WTC11 (cell line): ENCODE data around the gene HOXB6. TPM values are rescaled to one million over a fixed set of nuclear protein-coding genes. Genes with fewer than 3 reads are reported as not detected.

ENCODE experiments used
- ATAC-seq: fragments of 200-7000 bp; cut with Tn5 transposase; 2 replicates; pipeline ENCODE4 v1.10.0; 2021; ENCODE audit warnings: mild to moderate bottlenecking, moderate library complexity
- CTCF ChIA-PET: fragments of 300-600 bp; sonication (Branson Sonifier 250); formaldehyde crosslinking; loops from one replicate; lab custom pipeline; 2021; ENCODE audit warnings: antibody characterized with exemption; lab: Charles Lee
- POLR2A ChIA-PET: fragments of 350-600 bp; sonication (Branson Sonifier 250); formaldehyde crosslinking; loops from one replicate; lab custom pipeline; 2021; ENCODE audit warnings: antibody characterized with exemption; lab: Charles Lee
- DNase-seq: peaks from one replicate; pipeline ENCODE4 v3.0.0; 2021; ENCODE audit warnings: low spot score
- H3K27ac Mint-ChIP-seq: 2 replicates; pipeline ENCODE4 v1.8.0; 2021; ENCODE audit warnings: mixed read lengths
- H3K27me3 Mint-ChIP-seq: 2 replicates; pipeline ENCODE4 v1.8.0; 2021; ENCODE audit warnings: low read depth, mild to moderate bottlenecking, moderate library complexity, mixed read lengths
- H3K36me3 Mint-ChIP-seq: 2 replicates; pipeline ENCODE4 v1.8.0; 2021; ENCODE audit warnings: mixed read lengths
- H3K4me1 Mint-ChIP-seq: 2 replicates; pipeline ENCODE4 v1.8.0; 2022; ENCODE audit warnings: mixed read lengths
- H3K4me3 Mint-ChIP-seq: 2 replicates; pipeline ENCODE4 v1.8.0; 2021; ENCODE audit warnings: mild to moderate bottlenecking, moderate library complexity, mixed read lengths
- H3K9me3 Mint-ChIP-seq: 2 replicates; pipeline ENCODE4 v1.8.0; 2021; ENCODE audit warnings: mixed read lengths
- FOXK1 ChIP-seq: sonication (generic); formaldehyde crosslinking; IDR thresholded peaks from 2 replicates; pipeline ENCODE4 v1.8.0; 2022; ENCODE audit warnings: mild to moderate bottlenecking, moderate library complexity, missing genetic modification reagents
- GABPB1 ChIP-seq: sonication (generic); formaldehyde crosslinking; IDR thresholded peaks from 2 replicates; pipeline ENCODE4 v1.8.1; 2023; ENCODE audit warnings: mild to moderate bottlenecking, missing genetic modification reagents
- GRHL2 ChIP-seq: fragments of 250-450 bp; sonication (Bioruptor Pico); IDR thresholded peaks from 2 replicates; pipeline ENCODE4 v1.8.0; 2022; ENCODE audit warnings: mild to moderate bottlenecking, moderate library complexity; ENCODE audit not compliant: insufficient replicate concordance, severe bottlenecking
- MXD4 ChIP-seq: fragments of 250-450 bp; sonication (Bioruptor Pico); IDR thresholded peaks from 2 replicates; pipeline ENCODE4 v1.8.0; 2021; ENCODE audit warnings: mild to moderate bottlenecking, moderate library complexity, borderline replicate concordance
- NR2C2 ChIP-seq: sonication (generic); formaldehyde crosslinking; IDR thresholded peaks from 2 replicates; pipeline ENCODE4 v1.8.0; 2022; ENCODE audit warnings: mild to moderate bottlenecking, missing genetic modification reagents
- NR3C1 ChIP-seq: sonication (generic); formaldehyde crosslinking; conservative IDR thresholded peaks from 2 replicates; pipeline ENCODE4 v1.8.1; 2023; ENCODE audit warnings: low read depth, mild to moderate bottlenecking, missing genetic modification reagents
- RELA ChIP-seq: sonication (generic); formaldehyde crosslinking; IDR thresholded peaks from 2 replicates; pipeline ENCODE4 v1.8.1; 2022; ENCODE audit warnings: missing genetic modification reagents, mild to moderate bottlenecking, borderline replicate concordance
- SP1 ChIP-seq: sonication (generic); formaldehyde crosslinking; conservative IDR thresholded peaks from 2 replicates; pipeline ENCODE4 v1.8.1; 2022; ENCODE audit warnings: missing genetic modification reagents
- TEAD4 ChIP-seq: sonication (generic); formaldehyde crosslinking; IDR thresholded peaks from 2 replicates; pipeline ENCODE4 v1.8.0; 2022; ENCODE audit warnings: mild to moderate bottlenecking, missing genetic modification reagents
- TP53 ChIP-seq: sonication (generic); formaldehyde crosslinking; IDR thresholded peaks from 2 replicates; pipeline ENCODE4 v1.8.1; 2023; ENCODE audit warnings: mild to moderate bottlenecking, missing genetic modification reagents
- ZBTB21 ChIP-seq: sonication (generic); formaldehyde crosslinking; IDR thresholded peaks from 2 replicates; pipeline ENCODE4 v1.8.1; 2023; ENCODE audit warnings: mild to moderate bottlenecking, missing genetic modification reagents, borderline replicate concordance
- ZNF219 ChIP-seq: sonication (generic); formaldehyde crosslinking; IDR thresholded peaks from 2 replicates; pipeline ENCODE4 v1.8.0; 2023; ENCODE audit warnings: missing genetic modification reagents, mild to moderate bottlenecking, borderline replicate concordance
- ZNF416 ChIP-seq: fragments of 250-450 bp; sonication (Bioruptor Pico); IDR thresholded peaks from 2 replicates; pipeline ENCODE4 v1.9.0; 2021; ENCODE audit warnings: mild to moderate bottlenecking, inconsistent platforms
- ZNF671 ChIP-seq: fragments of 250-450 bp; sonication (Bioruptor Pico); IDR thresholded peaks from 2 replicates; pipeline ENCODE4 v1.8.0; 2021; ENCODE audit warnings: mild to moderate bottlenecking
- total RNA-seq: library from RNA; stranded (reverse); gene quantifications from 3 replicates; pipeline ENCODE4 v1.2.3, GENCODE V29; 2021
- TF ChIP-seq, protein P1 (sequence below): sonication (generic); formaldehyde crosslinking; IDR thresholded peaks from 2 replicates; pipeline ENCODE4 v1.8.1; 2022; ENCODE audit warnings: missing genetic modification reagents, borderline replicate concordance
- TF ChIP-seq, protein P2 (sequence below): sonication (generic); formaldehyde crosslinking; IDR thresholded peaks from 2 replicates; pipeline ENCODE4 v1.8.1; 2022; ENCODE audit warnings: low read depth, mild to moderate bottlenecking, moderate library complexity, missing genetic modification reagents, borderline replicate concordance
- TF ChIP-seq, protein P3 (sequence below): sonication (generic); formaldehyde crosslinking; IDR thresholded peaks from 2 replicates; pipeline ENCODE4 v1.8.1; 2023; ENCODE audit warnings: mild to moderate bottlenecking, missing genetic modification reagents, moderate library complexity
- TF ChIP-seq, protein P4 (sequence below): sonication (generic); formaldehyde crosslinking; IDR thresholded peaks from 2 replicates; pipeline ENCODE4 v1.8.1; 2023; ENCODE audit warnings: mild to moderate bottlenecking, moderate library complexity, missing genetic modification reagents
- TF ChIP-seq, protein P5 (sequence below): fragments of 250-450 bp; sonication (Bioruptor Pico); IDR thresholded peaks from 2 replicates; pipeline ENCODE4 v1.9.0; 2021; ENCODE audit warnings: mild to moderate bottlenecking

The HOXB6 gene
- total RNA-seq, 1 experiment from 2014 or later: not detected

DNA sequence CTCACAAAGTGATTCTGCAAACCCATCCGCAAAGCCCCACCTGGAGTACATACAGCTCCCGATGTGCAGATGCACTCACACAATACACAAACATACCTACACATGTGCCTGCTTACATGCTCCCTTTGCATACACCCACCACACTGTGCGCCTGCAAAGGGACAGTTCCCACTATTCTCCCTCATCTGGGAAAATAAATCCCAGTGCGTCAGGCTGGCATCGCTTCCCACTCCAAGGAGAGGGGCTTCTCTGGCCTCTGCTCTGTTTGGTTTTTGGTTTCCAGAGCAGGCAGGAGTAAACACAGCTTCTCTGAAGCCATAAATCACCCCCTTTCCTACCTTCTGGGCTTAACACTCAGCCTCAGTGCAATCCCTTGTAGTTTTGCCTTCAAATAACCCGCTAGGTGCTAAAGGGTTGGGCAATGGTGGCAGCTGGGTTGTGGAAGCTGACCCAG, 41.4 kb downstream of the HOXB6 start (continued):
- TF ChIP-seq, protein P1, sequence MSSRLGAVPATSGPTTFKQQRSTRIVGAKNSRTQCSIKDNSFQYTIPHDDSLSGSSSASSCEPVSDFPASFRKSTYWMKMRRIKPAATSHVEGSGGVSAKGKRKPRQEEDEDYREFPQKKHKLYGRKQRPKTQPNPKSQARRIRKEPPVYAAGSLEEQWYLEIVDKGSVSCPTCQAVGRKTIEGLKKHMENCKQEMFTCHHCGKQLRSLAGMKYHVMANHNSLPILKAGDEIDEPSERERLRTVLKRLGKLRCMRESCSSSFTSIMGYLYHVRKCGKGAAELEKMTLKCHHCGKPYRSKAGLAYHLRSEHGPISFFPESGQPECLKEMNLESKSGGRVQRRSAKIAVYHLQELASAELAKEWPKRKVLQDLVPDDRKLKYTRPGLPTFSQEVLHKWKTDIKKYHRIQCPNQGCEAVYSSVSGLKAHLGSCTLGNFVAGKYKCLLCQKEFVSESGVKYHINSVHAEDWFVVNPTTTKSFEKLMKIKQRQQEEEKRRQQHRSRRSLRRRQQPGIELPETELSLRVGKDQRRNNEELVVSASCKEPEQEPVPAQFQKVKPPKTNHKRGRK (CRISPR knock-in tag): no peak
- TF ChIP-seq ZNF219 (CRISPR knock-in tag): no peak
- TF ChIP-seq, protein P2, sequence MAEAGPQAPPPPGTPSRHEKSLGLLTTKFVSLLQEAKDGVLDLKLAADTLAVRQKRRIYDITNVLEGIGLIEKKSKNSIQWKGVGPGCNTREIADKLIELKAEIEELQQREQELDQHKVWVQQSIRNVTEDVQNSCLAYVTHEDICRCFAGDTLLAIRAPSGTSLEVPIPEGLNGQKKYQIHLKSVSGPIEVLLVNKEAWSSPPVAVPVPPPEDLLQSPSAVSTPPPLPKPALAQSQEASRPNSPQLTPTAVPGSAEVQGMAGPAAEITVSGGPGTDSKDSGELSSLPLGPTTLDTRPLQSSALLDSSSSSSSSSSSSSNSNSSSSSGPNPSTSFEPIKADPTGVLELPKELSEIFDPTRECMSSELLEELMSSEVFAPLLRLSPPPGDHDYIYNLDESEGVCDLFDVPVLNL: no peak
- no peak for TF ChIP-seq GRHL2 (CRISPR knock-in tag)
- TF ChIP-seq, protein P3, sequence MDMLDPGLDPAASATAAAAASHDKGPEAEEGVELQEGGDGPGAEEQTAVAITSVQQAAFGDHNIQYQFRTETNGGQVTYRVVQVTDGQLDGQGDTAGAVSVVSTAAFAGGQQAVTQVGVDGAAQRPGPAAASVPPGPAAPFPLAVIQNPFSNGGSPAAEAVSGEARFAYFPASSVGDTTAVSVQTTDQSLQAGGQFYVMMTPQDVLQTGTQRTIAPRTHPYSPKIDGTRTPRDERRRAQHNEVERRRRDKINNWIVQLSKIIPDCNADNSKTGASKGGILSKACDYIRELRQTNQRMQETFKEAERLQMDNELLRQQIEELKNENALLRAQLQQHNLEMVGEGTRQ (CRISPR knock-in tag): no peak
- no peak for TF ChIP-seq SP1 (CRISPR knock-in tag)
- TF ChIP-seq, protein P4, sequence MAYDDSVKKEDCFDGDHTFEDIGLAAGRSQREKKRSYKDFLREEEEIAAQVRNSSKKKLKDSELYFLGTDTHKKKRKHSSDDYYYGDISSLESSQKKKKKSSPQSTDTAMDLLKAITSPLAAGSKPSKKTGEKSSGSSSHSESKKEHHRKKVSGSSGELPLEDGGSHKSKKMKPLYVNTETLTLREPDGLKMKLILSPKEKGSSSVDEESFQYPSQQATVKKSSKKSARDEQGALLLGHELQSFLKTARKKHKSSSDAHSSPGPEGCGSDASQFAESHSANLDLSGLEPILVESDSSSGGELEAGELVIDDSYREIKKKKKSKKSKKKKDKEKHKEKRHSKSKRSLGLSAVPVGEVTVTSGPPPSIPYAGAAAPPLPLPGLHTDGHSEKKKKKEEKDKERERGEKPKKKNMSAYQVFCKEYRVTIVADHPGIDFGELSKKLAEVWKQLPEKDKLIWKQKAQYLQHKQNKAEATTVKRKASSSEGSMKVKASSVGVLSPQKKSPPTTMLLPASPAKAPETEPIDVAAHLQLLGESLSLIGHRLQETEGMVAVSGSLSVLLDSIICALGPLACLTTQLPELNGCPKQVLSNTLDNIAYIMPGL (CRISPR knock-in tag): no peak

DNA sequence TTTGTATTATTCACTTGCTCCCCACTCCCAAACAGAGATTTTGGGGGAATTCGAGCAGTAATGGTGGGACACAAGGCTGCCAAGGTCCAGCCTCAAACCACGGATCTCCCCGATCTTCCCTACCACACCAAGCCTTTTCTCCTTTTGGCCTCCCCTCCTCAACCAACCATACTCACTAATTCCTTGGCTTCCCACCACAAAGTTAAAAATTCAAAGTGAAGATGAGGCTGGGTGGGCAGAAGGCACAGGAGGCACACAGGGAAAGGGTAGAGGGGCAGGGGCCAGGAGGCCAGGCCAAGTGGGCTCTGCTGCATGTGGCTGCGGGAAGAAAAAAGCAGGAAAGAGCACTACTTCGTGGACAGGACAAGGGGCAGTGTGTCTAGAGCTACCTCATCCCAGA, 41.9 kb downstream of the HOXB6 start:
- POLR2A ChIA-PET: interaction anchor here (0.8 kb wide), 1 partner anchor 8 kb away, joined by 3 read pairs; no protein-coding TSS in a partner anchor
- no peak for DNase-seq
- Mint-ChIP-seq H3K27ac (no peak overlapping the region), H3K27me3 (peaks cover 62% of the 10 kb centered on the region; the same call in 1 of the 2 replicates), H3K36me3 (no peaks in the 10 kb centered on the region), H3K4me3 (no peak overlapping the region), H3K9me3 (no peaks in the 10 kb centered on the region)
- CTCF ChIA-PET: interaction anchor here (0.7 to 2.3 kb wide), 3 partner anchors 19 to 74 kb away, joined by 3 to 8 read pairs (median 4); no protein-coding TSS in a partner anchor
- no peak for ATAC-seq
- TF ChIP-seq MXD4 (CRISPR knock-in tag): no peak
- TF ChIP-seq, all 79 proteins: peak for 0
- H3K4me1 Mint-ChIP-seq: peaks cover 29% of the 10 kb centered on the region

DNA sequence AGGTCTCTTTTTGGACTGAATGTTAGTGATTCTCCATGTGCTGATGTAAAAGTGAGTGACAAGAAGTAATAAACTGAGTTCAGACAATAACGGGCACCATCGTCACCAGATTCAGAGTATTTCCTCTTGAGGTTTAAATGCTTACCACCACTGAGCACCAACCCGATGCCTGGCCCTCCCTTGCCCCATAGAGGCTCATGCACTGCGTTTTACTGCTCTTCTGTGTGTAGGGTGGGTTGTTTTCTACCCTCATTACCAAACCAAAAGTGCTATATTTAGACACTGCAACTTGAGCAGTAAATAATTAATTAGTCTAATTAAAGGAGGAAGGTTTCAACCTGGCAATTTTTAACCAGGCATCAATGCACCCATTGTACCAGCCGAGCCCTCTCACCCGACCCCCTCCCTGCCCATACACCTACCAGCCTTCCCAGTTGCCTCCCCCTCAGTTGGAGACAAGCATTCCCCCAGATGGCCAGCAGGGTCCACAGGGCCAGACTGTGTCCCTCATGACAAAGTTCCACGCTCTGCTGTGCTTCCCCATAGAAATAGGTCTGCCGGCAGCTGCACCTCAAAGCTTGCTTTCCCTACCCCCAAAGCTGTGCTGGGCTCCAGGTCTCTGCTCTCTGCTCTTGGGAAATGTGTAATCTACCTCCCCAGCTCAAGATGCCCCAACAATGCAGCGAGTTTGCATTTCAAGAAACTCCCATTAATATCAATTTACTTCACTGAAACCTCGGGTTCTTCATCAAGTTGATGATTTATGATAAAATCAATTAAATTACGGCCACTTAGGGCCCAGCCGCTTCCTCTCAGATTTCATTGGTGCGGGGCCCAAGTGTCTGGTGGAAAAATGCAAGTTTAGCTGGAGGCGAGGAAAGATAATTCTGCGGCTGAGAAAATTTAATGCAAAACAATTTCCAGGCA, 42.6 kb downstream of the HOXB6 start:
- ATAC-seq (peak; percentile 16; the same call in 1 of the 2 replicates), DNase-seq (no peak)
- POLR2A ChIA-PET: no interaction called here
- CTCF ChIA-PET: interaction anchor here (0.6 to 2.3 kb wide), 3 partner anchors 74 to 103 kb away, joined by 3 to 8 read pairs (median 3); no protein-coding TSS in a partner anchor
- H3K27ac Mint-ChIP-seq: no peak overlapping the region
- peaks cover 69% of the 10 kb centered on the region; the same call in 1 of the 2 replicates for H3K27me3 Mint-ChIP-seq
- peaks cover 29% of the 10 kb centered on the region for H3K4me1 Mint-ChIP-seq
- H3K9me3 Mint-ChIP-seq: no peaks in the 10 kb centered on the region
- H3K36me3 Mint-ChIP-seq: no peaks in the 10 kb centered on the region
- no peak overlapping the region for H3K4me3 Mint-ChIP-seq
- TF ChIP-seq GRHL2 (CRISPR knock-in tag) (no peak), ZNF671 (CRISPR knock-in tag) (no peak), FOXK1 (CRISPR knock-in tag) (no peak), GABPB1 (CRISPR knock-in tag) (no peak), NR2C2 (no peak), TP53 (CRISPR knock-in tag) (no peak), RELA (no peak), TEAD4 (CRISPR knock-in tag) (no peak), ZBTB21 (no peak), NR3C1 (no peak), ZNF416 (CRISPR knock-in tag) (no peak)
- TF ChIP-seq, protein P5, sequence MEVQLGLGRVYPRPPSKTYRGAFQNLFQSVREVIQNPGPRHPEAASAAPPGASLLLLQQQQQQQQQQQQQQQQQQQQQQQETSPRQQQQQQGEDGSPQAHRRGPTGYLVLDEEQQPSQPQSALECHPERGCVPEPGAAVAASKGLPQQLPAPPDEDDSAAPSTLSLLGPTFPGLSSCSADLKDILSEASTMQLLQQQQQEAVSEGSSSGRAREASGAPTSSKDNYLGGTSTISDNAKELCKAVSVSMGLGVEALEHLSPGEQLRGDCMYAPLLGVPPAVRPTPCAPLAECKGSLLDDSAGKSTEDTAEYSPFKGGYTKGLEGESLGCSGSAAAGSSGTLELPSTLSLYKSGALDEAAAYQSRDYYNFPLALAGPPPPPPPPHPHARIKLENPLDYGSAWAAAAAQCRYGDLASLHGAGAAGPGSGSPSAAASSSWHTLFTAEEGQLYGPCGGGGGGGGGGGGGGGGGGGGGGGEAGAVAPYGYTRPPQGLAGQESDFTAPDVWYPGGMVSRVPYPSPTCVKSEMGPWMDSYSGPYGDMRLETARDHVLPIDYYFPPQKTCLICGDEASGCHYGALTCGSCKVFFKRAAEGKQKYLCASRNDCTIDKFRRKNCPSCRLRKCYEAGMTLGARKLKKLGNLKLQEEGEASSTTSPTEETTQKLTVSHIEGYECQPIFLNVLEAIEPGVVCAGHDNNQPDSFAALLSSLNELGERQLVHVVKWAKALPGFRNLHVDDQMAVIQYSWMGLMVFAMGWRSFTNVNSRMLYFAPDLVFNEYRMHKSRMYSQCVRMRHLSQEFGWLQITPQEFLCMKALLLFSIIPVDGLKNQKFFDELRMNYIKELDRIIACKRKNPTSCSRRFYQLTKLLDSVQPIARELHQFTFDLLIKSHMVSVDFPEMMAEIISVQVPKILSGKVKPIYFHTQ: no peak
- TF ChIP-seq, protein P3 (CRISPR knock-in tag): no peak
